Fibroblast of mammary gland (primary cell): Measurements from ENCODE around the gene ARG1.

Experiments used
- DNase-seq: peaks from one replicate; pipeline ENCODE4 v3.0.0-alpha.2; 2010; ENCODE audit warnings: low read depth
- H3K4me3 ChIP-seq: 2 replicates; pipeline ENCODE4 v1.5.1; 2011; ENCODE audit warnings: low read depth, mild to moderate bottlenecking, low read length, moderate library complexity; ENCODE audit not compliant: control insufficient read depth
- CTCF ChIP-seq: conservative IDR thresholded peaks from 2 replicates; pipeline ENCODE4 v1.5.1; 2011; ENCODE audit warnings: low read depth, low read length, inconsistent platforms; ENCODE audit not compliant: control insufficient read depth, insufficient read depth

ARG1 gene

GRCh38 chr6:131629651-131630050 lies 56.6 kb downstream of the ARG1 start:
- TF ChIP-seq CTCF = no peak
- no peak for DNase-seq
- no peak overlapping the region for H3K4me3 ChIP-seq

GRCh38 chr6:131631625-131632289 lies 58.7 kb downstream of the ARG1 start:
- no peak for TF ChIP-seq CTCF
- no peak overlapping the region for H3K4me3 ChIP-seq
- no peak for DNase-seq
